GM12878 (cell line): Measurements from ENCODE around the gene ZDHHC14. TPM values are rescaled to one million over a fixed set of nuclear protein-coding genes. Genes with fewer than 3 reads are reported as not detected.

ENCODE experiments used
- ATAC-seq: fragments of 200-7000 bp; cut with Tn5 transposase; 3 replicates; pipeline ENCODE4 v1.9.1; 2020; ENCODE audit warnings: mild to moderate bottlenecking, moderate library complexity
- BruUV-seq: library from RNA; stranded (reverse); fragments of 400-500 nt; replicated peaks from 2 replicates; lab custom pipeline; 2021; lab: Mats Ljungman, UMichigan
- CTCF ChIA-PET: fragments of 300-600 bp; sonication (Branson Sonifier 250); formaldehyde crosslinking; extraction: SDS; loops from one replicate; lab custom pipeline; 2021; ENCODE audit warnings: inconsistent platforms; lab: Yijun Ruan, JAX
- POLR2A ChIA-PET: fragments of 350-600 bp; formaldehyde crosslinking; extraction: SDS; loops from one replicate; lab custom pipeline; 2021; ENCODE audit warnings: inconsistent platforms; lab: Charles Lee
- RAD21 ChIA-PET: fragments of 300-600 bp; sonication (Branson Sonifier 250); formaldehyde crosslinking; loops from one replicate; lab custom pipeline; 2023; ENCODE audit warnings: antibody characterized with exemption; ENCODE audit not compliant: unreplicated experiment; lab: Charles Lee
- SMC1A ChIA-PET: fragments of 300-600 bp; sonication (Branson Sonifier 250); formaldehyde crosslinking; loops from one replicate; lab custom pipeline; 2023; ENCODE audit not compliant: unreplicated experiment, uncharacterized antibody; lab: Charles Lee
- DNase-seq: peaks from one replicate; pipeline ENCODE4 v3.0.0-alpha.2; 2011; ENCODE audit warnings: low read depth, low spot score
- FAIRE-seq: peaks from 3 replicates; lab custom pipeline; 2011; peaks lifted over from hg19 to GRCh38; lab: Jason Lieb, UNC
- H2AFZ ChIP-seq: 2 replicates; pipeline ENCODE4 v1.6.0; 2011; ENCODE audit warnings: low read depth, low read length, control low read depth; ENCODE audit not compliant: control insufficient read depth
- H3K27ac ChIP-seq: 2 replicates; pipeline ENCODE4 v1.5.1; 2011; ENCODE audit warnings: control low read depth; ENCODE audit not compliant: control insufficient read depth, insufficient read depth
- H3K27me3 ChIP-seq, 2 experiments: replicated peaks in 1 of 2; 2 replicates each; pipeline versions ENCODE4 v1.6.0 to v1.6.1; 2011; ENCODE audit warnings: low read length in 1 of 2; ENCODE audit not compliant: control insufficient read depth in 2 of 2, insufficient read depth in 2 of 2
- H3K36me3 ChIP-seq, 2 experiments: 2 replicates each; pipeline ENCODE4 v1.5.1; 2011; ENCODE audit warnings: low read length in 1 of 2; ENCODE audit not compliant: control insufficient read depth in 2 of 2, insufficient read depth in 2 of 2
- H3K4me1 ChIP-seq: 2 replicates; pipeline ENCODE4 v1.6.1; 2011; ENCODE audit warnings: mild to moderate bottlenecking, low read length, moderate library complexity, mixed read lengths; ENCODE audit not compliant: control insufficient read depth, insufficient read depth
- H3K4me2 ChIP-seq: 2 replicates; pipeline ENCODE4 v1.6.0; 2011; ENCODE audit warnings: control low read depth; ENCODE audit not compliant: control insufficient read depth, insufficient read depth
- H3K4me3 ChIP-seq: fragments of 200-600 bp; sonication (generic); 2 replicates; pipeline ENCODE4 v1.5.1; 2016
- H3K79me2 ChIP-seq: 2 replicates; pipeline ENCODE4 v1.6.0; 2011; ENCODE audit warnings: low read length; ENCODE audit not compliant: control insufficient read depth, insufficient read depth
- H3K9ac ChIP-seq: 2 replicates; pipeline ENCODE4 v1.8.0; 2011; ENCODE audit warnings: low read length, control low read depth, mixed read lengths; ENCODE audit not compliant: control insufficient read depth, insufficient read depth
- H3K9me3 ChIP-seq: replicated peaks from 3 replicates; pipeline ENCODE4 v1.5.1; 2011; ENCODE audit warnings: mild to moderate bottlenecking, low read length; ENCODE audit not compliant: control insufficient read depth, insufficient read depth
- H4K20me1 ChIP-seq: 2 replicates; pipeline ENCODE4 v1.6.0; 2011; ENCODE audit not compliant: control insufficient read depth, insufficient read depth
- FOXK2 ChIP-seq: fragments of 450-650 bp; IDR thresholded peaks from 2 replicates; pipeline ENCODE4 v1.6.1; 2017; ENCODE audit warnings: mild to moderate bottlenecking, moderate library complexity
- JUNB ChIP-seq: IDR thresholded peaks from 2 replicates; pipeline ENCODE4 v1.6.1; 2016; ENCODE audit warnings: antibody characterized with exemption, mild to moderate bottlenecking
- KLF5 ChIP-seq: fragments of 450-650 bp; IDR thresholded peaks from 2 replicates; pipeline ENCODE4 v1.6.1; 2014; ENCODE audit warnings: mild to moderate bottlenecking; ENCODE audit not compliant: partially characterized antibody
- NFYA ChIP-seq: IDR thresholded peaks from 2 replicates; pipeline ENCODE4 v1.6.1; 2011; ENCODE audit warnings: low read depth, mild to moderate bottlenecking, low read length, improper control_type of control experiment, borderline replicate concordance
- SPI1 ChIP-seq: IDR thresholded peaks from 2 replicates; pipeline ENCODE4 v1.6.1; 2011; ENCODE audit warnings: low read depth, mild to moderate bottlenecking, low read length, moderate library complexity, borderline replicate concordance; ENCODE audit not compliant: insufficient read depth
- WGBS: methylation state at CpG from one replicate; pipeline ENCODE4 v1.1.6; 2016; ENCODE audit warnings: low lambda C conversion rate; ENCODE audit not compliant: insufficient replicate concordance, insufficient coverage; ENCODE audit errors: missing lambda C conversion rate; 5-methylcytosine and 5-hydroxymethylcytosine counted together
- in situ Hi-C: fragments of 300-500 bp; cut with MboI; formaldehyde crosslinking; loops from 9 replicates; pipeline ENCODE4 v1.14.3; 2018; ENCODE audit warnings: mixed read lengths
- intact Hi-C: fragments of 100-400 bp; cut with micrococcal nuclease; formaldehyde crosslinking; loops from one replicate; pipeline ENCODE4 v1.14.2; 2022; ENCODE audit not compliant: unreplicated experiment
- polyA plus RNA-seq, 11 experiments: library from polyadenylated mRNA; depleted of rRNA in 4 of 11; unstranded in 6 of 11; stranded (reverse) in 5 of 11; fragments of >200 nt; fragmentation: Nextera tagmentation in 4 of 11; fragmentation: Illumina TruSeq in 1 of 11; extraction: Ambion mirVana in 4 of 11; extraction: Trizol in 1 of 11; gene quantifications; 1 replicate in 1 of 11; 2 replicates in 10 of 11; pipeline versions ENCODE4 v1.2.1 to v1.2.3, GENCODE V29; 2011 to 2016; ENCODE audit warnings: inconsistent platforms in 2 of 11, missing spikeins in 2 of 11, low read depth in 1 of 11
- total RNA-seq, 4 experiments: library from RNA; depleted of rRNA in 3 of 4; stranded (reverse); fragments of >200 nt in 3 of 4; fragmentation: Illumina TruSeq in 1 of 4; extraction: Trizol in 1 of 4; gene quantifications; 2 replicates each; pipeline versions ENCODE4 v1.2.1 to v1.2.3, GENCODE V29; 2013 to 2021

Gene ZDHHC14
- total and polyA plus RNA-seq, 10 of the 15 experiments (the other 5 are each of a cell fraction or from before 2014, with no cell fraction given): 0.15 to 16.0 (median 0.76) TPM; not detected in 1

DNA sequence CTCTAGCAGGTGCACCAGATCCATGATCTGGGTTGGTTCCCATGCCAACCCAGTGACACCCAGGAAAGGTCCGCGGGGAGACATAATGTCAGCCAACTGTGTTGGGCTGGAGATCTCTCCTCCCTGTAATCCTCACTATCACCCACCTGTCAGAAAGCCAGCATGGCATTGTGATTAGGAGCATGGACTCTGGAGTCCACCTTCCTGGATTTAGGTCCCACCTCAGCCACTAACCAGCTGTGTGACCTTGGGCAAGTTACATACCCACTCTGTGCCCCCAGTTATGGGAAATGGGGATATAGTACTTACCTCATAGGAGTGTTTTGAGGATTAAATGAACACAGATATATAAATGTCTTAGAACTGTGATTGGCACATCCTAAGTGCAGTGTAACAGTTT is 97.9 kb downstream of the ZDHHC14 start:
- FAIRE-seq: no peak
- ATAC-seq: no peak; the same call in 2 of the 3 replicates
- ChIA-PET SMC1A (interaction anchor here (1.4 kb wide), 2 partner anchors 9 to 19 kb away, joined by 3 read pairs; no protein-coding TSS in a partner anchor), POLR2A (no interaction called here), RAD21 (no interaction called here)
- Histone ChIP-seq H3K4me2 (no peak overlapping the region), H2AFZ (no peak overlapping the region), H3K9me3 (no peaks in the 10 kb centered on the region; the same call in 2 of the 3 replicates), H3K79me2 (no peaks in the 10 kb centered on the region), H4K20me1 (no peaks in the 10 kb centered on the region), H3K4me1 (no peaks in the 10 kb centered on the region), H3K9ac (no peak overlapping the region)
- intact Hi-C loops: no loop called here
- no peak for DNase-seq
- TF ChIP-seq KLF5 (no peak), JUNB (no peak), NFYA (no peak), SPI1 (no peak), FOXK2 (no peak)
- TF ChIP-seq, all 136 proteins: peak for 0
- Histone ChIP-seq H3K36me3 (no peaks in the 10 kb centered on the region), H3K4me3 (no peak overlapping the region), H3K27ac (no peak overlapping the region), H3K27me3 (no peaks in the 10 kb centered on the region)
- CTCF ChIA-PET: interaction anchor here (1.4 kb wide), 1 partner anchor 83 kb away, joined by 4 read pairs; no protein-coding TSS in a partner anchor
- WGBS: 100% methylated on average over 2 of the region's 2 CpGs
- BruUV-seq: no TSS peak
- in situ Hi-C loops: no loop called here
